ENCODE results near the gene MDGA2. TPM values are rescaled to one million over a fixed set of nuclear protein-coding genes. Genes with fewer than 3 reads are reported as not detected.

MDGA2 gene
- total and polyA plus RNA-seq, 2 of the 13 experiments (the other 11 are each of a cell fraction or from before 2014, with no cell fraction given), result not detected

GRCh38 chr14:47557894-47558293 is 117.5 kb downstream of the MDGA2 start:
- POLR2A ChIA-PET, result no interaction called here
- Histone ChIP-seq H3K79me2 (ENCODE audit: insufficient read depth, low read length) (no peaks in the 10 kb centered on the region), H4K20me1 (ENCODE audit: insufficient read depth, low read length) (no peaks in the 10 kb centered on the region), H2AFZ (ENCODE audit: low read length) (no peak overlapping the region), H3K27ac (ENCODE audit: extremely low read length, insufficient read depth, low read length) (no peak overlapping the region), H3K27me3 (ENCODE audit: control insufficient read depth in 1 of 2, insufficient read depth in 2 of 2, low read length in 2 of 2) (no peaks in the 10 kb centered on the region; a peak in 1 of 5 replicates), H3K9ac (ENCODE audit: insufficient read depth, low read depth, low read length) (no peak overlapping the region), H3K4me3 (replicated peaks in 1 of 3; ENCODE audit: insufficient read depth in 1 of 3, low read depth in 2 of 3, low read length in 3 of 3) (no peak overlapping the region), H3K9me3 (ENCODE audit: low read length) (peaks cover 19% of the 10 kb centered on the region), H3K36me3 (replicated peaks in 1 of 2; ENCODE audit: control insufficient read depth in 1 of 2, insufficient read depth in 2 of 2, low read length in 2 of 2) (no peaks in the 10 kb centered on the region), H3K4me2 (ENCODE audit: low read depth, low read length) (no peak overlapping the region), H3K4me1 (ENCODE audit: insufficient read depth, low read length) (no peaks in the 10 kb centered on the region)
- in situ Hi-C loops (cut with HindIII; ENCODE audit: extremely low pct_ligation_motif_present, low pct_unique_long_range_greater_than_20kb), result no loop called here
- no TSS peak for BruUV-seq (replicated peaks)
- DNase-seq (ENCODE audit: low spot score), result no peak
- no peak for ATAC-seq
- intact Hi-C loops (cut with micrococcal nuclease; ENCODE audit: unreplicated experiment), result no loop called here
- no peak for FAIRE-seq
- TF ChIP-seq ZNF891 (CRISPR knock-in tag; IDR thresholded peaks at IDR 0.05) (no peak), MXD3 (CRISPR knock-in tag; IDR thresholded peaks at IDR 0.05) (no peak), GLI4 (CRISPR knock-in tag; IDR thresholded peaks at IDR 0.05; ENCODE audit: borderline replicate concordance) (no peak), ZHX1 (CRISPR knock-in tag; IDR thresholded peaks at IDR 0.05; ENCODE audit: low read depth) (no peak), ZNF281 (CRISPR knock-in tag; IDR thresholded peaks at IDR 0.05; ENCODE audit: borderline replicate concordance) (no peak), DDIT3 (CRISPR knock-in tag; IDR thresholded peaks at IDR 0.05) (no peak), MYNN (CRISPR knock-in tag; IDR thresholded peaks at IDR 0.05; ENCODE audit: low read depth) (no peak)
- CTCF ChIA-PET (ENCODE audit: low intra/inter-chr PET ratio, low total read pairs), result no interaction called here
- WGBS (ENCODE audit: low lambda C conversion rate), result 0% methylated on average over 1 of the region's 1 CpG

Measured in HepG2 (cell line).